ENCODE results near the gene SNAPC2.

SNAPC2 gene

GRCh38 chr19:7963566-7963965 is 43.4 kb downstream of the SNAPC2 start:
- no peak for DNase-seq (ENCODE audit: insufficient read length, low spot score)
- no peak for FAIRE-seq
- TF ChIP-seq POLR2A (IDR thresholded peaks at IDR 0.05; ENCODE audit: low read depth, low read length), result no peak

DNA sequence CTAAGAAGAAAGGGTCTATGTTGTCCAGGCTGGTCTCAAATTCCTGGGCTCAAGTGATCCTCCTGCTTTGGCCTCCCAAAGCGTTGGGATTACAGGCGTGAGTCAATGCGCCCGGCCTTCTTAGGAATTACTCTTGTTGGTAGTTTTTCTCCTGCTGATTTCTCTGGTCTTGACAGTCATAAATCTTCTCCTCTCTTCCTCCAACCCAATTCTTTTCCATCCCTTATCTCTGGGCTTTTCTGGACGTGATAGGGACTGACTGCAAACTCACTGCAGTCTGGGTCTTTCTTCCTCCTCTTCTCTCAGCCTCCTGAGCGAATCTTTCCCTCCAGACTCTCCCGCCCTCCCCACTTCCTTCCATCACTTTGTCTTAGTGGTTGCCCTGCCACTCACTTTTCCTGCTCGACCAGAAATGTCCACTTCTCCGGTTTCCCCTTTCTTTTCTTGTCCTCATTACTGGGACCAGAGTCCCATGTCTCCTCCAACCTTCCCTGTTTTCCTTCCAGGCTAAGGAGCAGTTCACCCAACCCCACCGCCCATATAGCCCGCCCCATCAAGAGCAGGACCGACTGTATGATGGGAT is 45.2 kb downstream of the SNAPC2 start:
- no peak for FAIRE-seq
- DNase-seq (ENCODE audit: insufficient read length, low spot score), result no peak
- no peak for TF ChIP-seq POLR2A (IDR thresholded peaks at IDR 0.05; ENCODE audit: low read depth, low read length)

DNA sequence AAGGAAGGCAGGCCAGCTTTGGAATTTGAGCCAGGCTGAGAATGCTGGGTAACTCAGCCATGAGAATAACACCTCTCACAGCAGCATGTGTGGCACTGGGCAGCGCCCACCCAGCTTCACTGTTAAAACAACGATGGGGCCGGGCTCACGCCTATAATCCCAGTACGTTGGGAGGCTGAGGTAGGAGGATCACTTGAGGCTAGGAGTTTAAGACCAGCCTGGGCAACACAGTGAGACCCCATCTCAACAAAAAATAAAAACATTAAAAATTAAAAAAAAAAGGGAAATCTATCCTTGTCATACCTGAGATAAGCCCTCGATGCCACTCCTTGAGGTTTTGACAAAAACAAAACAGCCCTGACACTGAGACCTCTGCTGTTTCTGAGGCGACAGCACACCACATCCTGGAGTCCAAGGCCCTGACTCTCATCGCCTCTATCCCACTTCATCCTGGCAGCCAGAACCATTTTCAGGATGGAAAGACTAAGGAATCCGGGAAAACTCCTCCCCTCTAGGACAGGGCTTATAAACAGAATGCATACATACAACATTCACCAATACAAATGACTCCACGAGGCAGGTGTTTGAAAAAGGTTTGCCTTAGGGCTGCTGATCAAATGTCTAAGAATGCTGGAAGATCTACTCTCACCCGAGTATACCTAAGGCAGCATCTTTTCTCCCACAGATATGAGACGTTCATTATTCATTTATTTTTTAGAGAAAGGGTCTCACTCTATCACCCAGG is 46.0 kb downstream of the SNAPC2 start:
- no peak for TF ChIP-seq POLR2A (IDR thresholded peaks at IDR 0.05; ENCODE audit: low read depth, low read length)
- DNase-seq (ENCODE audit: insufficient read length, low spot score), result no peak
- FAIRE-seq, result no peak

DNA sequence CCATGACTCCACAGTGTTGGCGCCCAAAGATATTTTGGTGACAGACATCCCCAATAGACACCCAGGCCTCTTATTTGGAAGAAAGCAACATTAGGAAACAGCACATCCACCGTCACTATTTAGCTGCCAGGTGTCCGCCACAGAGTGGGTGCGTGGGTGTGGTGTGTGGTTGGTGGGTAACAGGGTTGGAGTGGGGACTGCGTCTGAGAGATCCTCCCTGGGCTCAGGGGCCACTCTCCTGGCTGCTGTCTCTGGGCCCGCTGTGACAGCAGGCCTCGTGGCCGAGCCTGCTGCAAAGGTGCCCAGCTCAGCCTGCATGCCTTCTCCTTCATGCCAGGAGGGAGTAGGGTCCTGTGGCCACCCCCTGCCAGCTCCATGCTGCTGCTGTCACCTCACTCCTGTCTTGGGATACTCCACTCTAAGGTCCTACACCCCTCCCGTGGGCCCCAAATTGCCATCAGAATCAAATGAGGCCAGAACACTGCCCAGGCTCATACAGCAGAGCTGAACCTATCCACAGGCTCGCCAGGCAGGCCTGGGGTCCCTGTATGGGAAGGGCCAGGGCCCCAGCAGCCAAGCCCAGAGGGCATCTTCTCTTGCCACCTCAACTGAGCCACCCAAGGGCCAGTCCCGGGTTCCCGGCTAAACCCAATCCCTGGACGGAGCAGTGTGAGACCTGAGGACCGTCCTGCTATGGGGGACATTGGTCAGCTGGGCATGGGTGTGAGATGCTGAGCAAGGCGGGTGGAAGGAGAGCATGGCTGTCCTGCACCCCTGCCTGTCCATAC is 48.1 kb downstream of the SNAPC2 start:
- DNase-seq (ENCODE audit: insufficient read length, low spot score) (no peak), FAIRE-seq (no peak)
- no peak for TF ChIP-seq POLR2A (IDR thresholded peaks at IDR 0.05; ENCODE audit: low read depth, low read length)

DNA sequence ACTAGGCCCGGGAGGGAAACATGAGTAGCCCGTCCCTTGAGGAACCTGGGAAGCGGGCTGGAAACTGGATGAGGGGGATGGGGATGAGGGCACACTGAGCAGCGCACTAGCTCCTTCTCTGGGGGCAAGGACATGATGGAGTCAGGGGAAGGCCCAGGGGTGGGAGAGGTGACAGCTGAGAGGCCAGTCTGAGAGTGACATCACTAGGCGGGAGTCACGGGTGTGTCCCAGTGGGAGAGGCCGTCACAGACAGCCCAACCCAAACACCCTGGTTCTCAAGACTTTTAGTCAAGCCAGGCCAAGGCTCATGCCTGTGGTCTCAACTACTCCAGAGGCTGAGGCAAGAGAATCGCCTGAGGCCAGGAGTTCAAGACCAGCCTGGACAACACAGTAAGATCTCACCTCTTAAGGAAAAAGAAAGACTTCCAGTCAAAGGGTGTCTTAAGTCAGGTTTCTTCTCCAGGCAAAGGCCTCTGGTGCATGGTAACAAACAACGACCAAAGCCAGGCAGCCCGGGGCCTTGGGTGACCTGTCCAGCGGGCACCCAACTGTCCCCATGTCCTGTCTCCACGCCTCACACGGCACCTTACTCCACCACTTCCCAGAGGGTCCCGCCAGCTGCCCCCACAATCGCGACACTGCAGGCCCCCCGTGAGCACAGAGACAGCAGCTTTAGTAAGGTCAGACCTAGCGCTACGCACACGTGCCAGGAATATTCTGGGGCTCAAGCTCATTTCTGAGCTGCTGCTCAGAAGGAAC is 48.8 kb downstream of the SNAPC2 start:
- DNase-seq (ENCODE audit: insufficient read length, low spot score), result no peak
- FAIRE-seq, result no peak
- no peak for TF ChIP-seq POLR2A (IDR thresholded peaks at IDR 0.05; ENCODE audit: low read depth, low read length)

DNA sequence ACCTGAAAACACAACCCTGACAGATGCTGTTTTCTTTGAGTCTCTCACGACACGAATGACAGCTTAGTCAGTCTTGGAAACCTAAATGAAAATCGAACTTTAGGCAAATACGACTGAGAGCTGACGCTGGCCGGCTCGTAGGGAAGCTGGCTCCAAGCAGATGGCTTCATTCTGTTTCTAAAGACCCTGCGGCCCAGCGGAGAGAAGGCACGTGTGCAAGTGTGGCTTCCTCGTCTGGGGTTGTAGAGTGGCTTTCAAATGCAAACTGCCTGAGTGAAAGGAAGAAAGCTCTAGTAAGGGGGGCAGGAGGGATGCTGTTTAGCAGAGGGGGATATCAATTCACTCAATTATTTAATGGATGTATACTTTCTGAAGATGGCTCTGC is 49.4 kb downstream of the SNAPC2 start:
- FAIRE-seq, result no peak
- DNase-seq (ENCODE audit: insufficient read length, low spot score), result no peak

GRCh38 chr19:7970716-7971448 is 50.7 kb downstream of the SNAPC2 start:
- DNase-seq (ENCODE audit: insufficient read length, low spot score) (peak; percentile 51), FAIRE-seq (no peak)
- TF ChIP-seq POLR2A (IDR thresholded peaks at IDR 0.05; ENCODE audit: low read depth, low read length), result no peak

More for the DNA sequence above, 49.4 kb downstream of the SNAPC2 start:
- TF ChIP-seq POLR2A (IDR thresholded peaks at IDR 0.05; ENCODE audit: low read depth, low read length), result no peak

DNA sequence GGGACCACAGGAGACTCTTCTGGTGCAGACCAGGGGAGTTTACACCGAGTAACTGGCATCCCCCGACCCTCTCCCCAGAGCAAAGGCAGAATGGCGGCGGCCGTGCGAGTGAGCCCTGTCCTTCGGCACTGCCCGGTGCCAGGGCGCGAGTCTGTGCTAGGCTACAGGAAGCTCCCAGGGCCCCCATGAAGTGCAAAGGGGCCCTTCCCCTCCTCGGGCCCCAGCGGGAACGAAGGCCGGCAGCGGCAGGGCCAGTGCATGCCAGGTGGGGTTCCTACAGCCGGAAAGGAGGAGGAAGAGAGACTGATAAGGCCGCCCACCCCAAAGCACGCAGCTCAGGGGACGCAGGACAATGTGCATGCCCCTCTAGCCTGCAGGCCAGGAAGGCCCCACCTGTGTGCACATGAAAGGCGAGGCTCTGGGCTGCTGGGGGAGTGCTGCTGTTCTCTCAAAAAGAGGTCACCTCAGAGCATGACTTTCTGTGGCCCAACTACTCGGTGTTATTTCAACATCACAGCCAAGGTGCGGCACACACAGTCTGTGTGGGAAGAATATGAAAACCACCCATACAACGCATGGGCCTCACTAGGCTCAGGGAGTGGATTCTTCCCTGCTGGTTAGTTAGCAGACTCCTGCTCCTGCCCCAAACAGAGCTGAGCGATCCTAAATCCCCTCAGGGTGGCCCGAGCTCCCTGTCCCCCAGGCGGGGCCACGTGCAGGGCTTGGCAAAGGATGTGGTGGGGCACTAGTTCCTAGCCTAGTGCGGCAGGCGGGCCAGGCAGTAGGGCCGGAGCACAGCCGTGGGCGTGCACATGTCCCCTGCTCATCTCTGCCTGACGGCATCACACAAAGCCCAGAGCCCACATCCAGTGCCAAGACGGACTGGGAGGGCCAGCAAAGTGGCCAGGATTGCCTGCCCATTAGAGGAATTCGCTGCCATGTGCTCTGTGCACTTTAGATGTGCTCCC is 51.7 kb downstream of the SNAPC2 start:
- no peak for FAIRE-seq
- TF ChIP-seq POLR2A (IDR thresholded peaks at IDR 0.05; ENCODE audit: low read depth, low read length), result no peak

More for the DNA sequence above, 51.7 kb downstream of the SNAPC2 start:
- DNase-seq (ENCODE audit: insufficient read length, low spot score), result no peak

Data from H54 (cell line).